GM06990 (cell line): ENCODE results near the gene MX2.
A peak's percentile ranks its signal among the peaks of the same experiment; 100 is the strongest.

Experiments
- DNase-seq: peaks from one replicate; pipeline ENCODE4 v3.0.0-alpha.2; 2011; ENCODE audit not compliant: insufficient read length; ENCODE audit errors: extremely low read depth
- H3K27me3 ChIP-seq: replicated peaks from 2 replicates; pipeline ENCODE4 v1.6.0; 2011; ENCODE audit warnings: low read length; ENCODE audit not compliant: control insufficient read depth, insufficient read depth
- H3K36me3 ChIP-seq: 2 replicates; pipeline ENCODE4 v1.5.1; 2011; ENCODE audit warnings: low read length; ENCODE audit not compliant: control insufficient read depth, insufficient read depth
- H3K4me3 ChIP-seq: replicated peaks from 2 replicates; pipeline ENCODE4 v1.5.1; 2011; ENCODE audit warnings: low read depth, mild to moderate bottlenecking, control low read depth, low read length
- CTCF ChIP-seq: IDR thresholded peaks from 2 replicates; pipeline ENCODE4 v1.5.1; 2011; ENCODE audit warnings: low read length, control low read depth, mild to moderate bottlenecking, inconsistent platforms; ENCODE audit not compliant: insufficient read depth, poor library complexity, severe bottlenecking

Gene MX2

DNA sequence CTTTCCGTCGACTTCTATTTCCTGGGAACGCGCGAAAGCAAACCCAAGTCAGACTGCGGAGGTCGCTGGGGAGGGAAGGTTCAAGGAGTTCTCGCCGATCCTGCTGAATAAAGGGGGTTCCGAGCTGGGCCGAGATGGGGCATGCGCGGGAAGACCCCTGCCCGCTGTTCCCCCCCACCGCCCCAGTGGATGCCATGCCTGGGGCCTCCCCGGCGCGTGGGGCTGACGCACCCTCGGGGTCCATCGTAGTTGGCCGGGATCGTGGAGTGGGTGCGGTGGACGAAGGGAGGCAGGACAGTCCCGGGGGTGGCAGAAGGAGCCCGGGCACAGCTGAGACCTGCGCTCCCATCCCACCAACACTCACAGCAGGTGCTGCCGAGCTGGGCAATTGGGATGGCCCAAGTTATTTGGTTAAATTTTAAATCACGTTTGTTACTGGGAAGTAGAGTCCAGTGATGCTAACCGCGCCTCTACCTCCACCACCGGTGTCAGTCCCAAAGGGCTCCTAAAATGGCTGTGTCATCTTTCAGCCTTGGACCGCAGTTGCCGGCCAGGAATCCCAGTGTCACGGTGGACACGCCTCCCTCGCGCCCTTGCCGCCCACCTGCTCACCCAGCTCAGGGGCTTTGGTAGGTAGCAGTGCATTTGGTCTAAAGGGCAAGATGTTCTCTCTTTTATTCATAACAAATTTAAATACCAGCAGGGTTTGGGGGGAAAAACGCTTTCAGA lies 65.0 kb downstream of the MX2 start:
- DNase-seq = peak; percentile 52
- H3K4me3 ChIP-seq = peak overlapping the region; percentile 97
- TF ChIP-seq CTCF = no peak
- peaks cover 26% of the 10 kb centered on the region for H3K36me3 ChIP-seq
- H3K27me3 ChIP-seq = no peaks in the 10 kb centered on the region

DNA sequence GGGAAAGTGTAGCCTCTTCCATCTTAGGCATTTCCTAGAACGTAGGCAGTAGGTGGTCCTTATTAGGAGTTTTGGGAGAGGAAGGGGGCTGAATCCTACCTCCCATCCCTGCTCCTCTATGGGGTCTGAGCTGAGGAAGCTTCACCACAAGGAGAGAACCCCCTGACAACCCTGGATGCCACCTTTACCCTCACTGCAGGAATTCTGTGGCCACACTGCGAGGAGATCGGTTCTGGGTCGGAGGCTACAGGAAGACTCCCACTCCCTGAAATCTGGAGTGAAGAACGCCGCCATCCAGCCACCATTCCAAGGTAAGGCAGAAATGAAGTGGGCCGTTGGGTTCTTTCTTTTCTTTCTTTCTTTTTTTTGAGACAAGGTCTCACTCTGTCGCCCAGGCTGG lies 65.7 kb downstream of the MX2 start:
- no peak for DNase-seq
- Histone ChIP-seq H3K4me3 (peak overlapping the region; percentile 97), H3K36me3 (peaks cover 33% of the 10 kb centered on the region), H3K27me3 (no peaks in the 10 kb centered on the region)
- no peak for TF ChIP-seq CTCF

DNA sequence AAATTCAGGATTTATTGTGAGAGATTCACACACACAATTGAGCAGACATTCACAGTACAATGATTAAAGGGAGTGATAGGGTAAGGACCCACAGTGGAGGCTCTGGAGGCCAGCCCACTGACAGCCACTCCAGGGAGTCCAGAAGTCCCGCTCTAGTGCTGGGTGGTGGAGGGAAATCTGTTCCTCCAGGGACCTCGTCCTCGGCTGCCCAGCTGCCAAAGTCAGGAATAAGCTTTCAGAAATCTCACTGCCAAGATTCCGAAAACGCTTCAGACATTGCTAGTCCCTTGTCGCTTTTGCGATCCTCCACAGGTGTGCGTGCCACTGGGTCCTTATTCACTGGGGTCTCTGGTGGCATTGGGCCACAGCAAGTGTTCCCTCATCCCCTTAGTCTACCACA lies 66.5 kb downstream of the MX2 start:
- H3K4me3 ChIP-seq = peak overlapping the region; percentile 97
- H3K27me3 ChIP-seq = no peaks in the 10 kb centered on the region
- peaks cover 41% of the 10 kb centered on the region for H3K36me3 ChIP-seq
- TF ChIP-seq CTCF = no peak
- no peak for DNase-seq

GRCh38 chr21:41428847-41429246 lies 67.0 kb downstream of the MX2 start:
- no peak for DNase-seq
- no peak for TF ChIP-seq CTCF
- Histone ChIP-seq H3K4me3 (no peak overlapping the region; the same call in 1 of the 2 replicates), H3K36me3 (peaks cover 41% of the 10 kb centered on the region), H3K27me3 (no peaks in the 10 kb centered on the region)

DNA sequence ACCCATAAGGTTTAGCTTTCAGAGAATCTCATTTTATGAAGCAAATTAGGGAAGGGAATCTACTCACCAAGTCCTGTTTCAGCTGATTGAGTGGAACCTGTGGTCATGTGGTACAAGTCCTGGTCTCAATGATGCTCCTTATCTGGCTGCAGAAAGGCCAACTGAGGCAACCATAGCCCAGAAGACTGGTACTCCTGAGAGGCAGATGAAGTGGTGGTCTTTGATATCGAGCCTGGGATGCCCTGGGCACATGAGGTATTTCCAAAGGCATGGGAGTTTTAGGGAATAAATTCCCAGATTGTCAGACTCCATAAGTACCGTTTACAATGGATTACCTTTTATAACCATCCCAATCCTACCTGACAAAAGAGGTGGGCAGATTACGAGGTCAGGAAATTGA lies 67.5 kb downstream of the MX2 start:
- DNase-seq = no peak
- H3K27me3 ChIP-seq = no peaks in the 10 kb centered on the region
- no peak for TF ChIP-seq CTCF
- peaks cover 41% of the 10 kb centered on the region for H3K36me3 ChIP-seq
- H3K4me3 ChIP-seq = peak overlapping the region; percentile 1; the same call in 1 of the 2 replicates
